ENCODE measurements around the gene CDH13. TPM values are rescaled to one million over a fixed set of nuclear protein-coding genes. Genes with fewer than 3 reads are reported as not detected.

CDH13 gene
- total RNA-seq, 1 donor = under 0.01 TPM

GRCh38 chr16:83615141-83615952 lies 988.6 kb downstream of the CDH13 start:
- no peak for DNase-seq (ENCODE audit: low read depth in 2 of 3, low spot score in 2 of 3)

DNA sequence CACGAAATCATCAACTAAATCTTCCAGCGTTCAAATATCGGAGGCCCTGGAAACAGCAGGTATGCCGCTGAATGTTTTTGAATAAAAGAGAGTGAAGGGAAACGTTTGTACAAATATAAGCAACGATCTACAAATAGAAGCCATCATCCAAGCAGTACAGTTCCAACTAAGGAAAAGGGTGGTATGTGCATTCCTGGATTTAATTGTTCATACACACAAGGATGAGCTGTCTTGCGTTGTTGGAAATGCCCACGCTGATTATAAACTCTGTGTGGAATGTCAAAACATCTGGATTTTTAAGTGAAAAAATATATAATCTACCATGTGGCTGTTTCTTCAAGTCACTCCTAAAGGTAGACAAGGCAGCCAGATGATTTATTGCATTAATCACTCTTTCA lies 989.2 kb downstream of the CDH13 start:
- no peak for DNase-seq (ENCODE audit: low read depth in 2 of 3, low spot score in 2 of 3)

DNA sequence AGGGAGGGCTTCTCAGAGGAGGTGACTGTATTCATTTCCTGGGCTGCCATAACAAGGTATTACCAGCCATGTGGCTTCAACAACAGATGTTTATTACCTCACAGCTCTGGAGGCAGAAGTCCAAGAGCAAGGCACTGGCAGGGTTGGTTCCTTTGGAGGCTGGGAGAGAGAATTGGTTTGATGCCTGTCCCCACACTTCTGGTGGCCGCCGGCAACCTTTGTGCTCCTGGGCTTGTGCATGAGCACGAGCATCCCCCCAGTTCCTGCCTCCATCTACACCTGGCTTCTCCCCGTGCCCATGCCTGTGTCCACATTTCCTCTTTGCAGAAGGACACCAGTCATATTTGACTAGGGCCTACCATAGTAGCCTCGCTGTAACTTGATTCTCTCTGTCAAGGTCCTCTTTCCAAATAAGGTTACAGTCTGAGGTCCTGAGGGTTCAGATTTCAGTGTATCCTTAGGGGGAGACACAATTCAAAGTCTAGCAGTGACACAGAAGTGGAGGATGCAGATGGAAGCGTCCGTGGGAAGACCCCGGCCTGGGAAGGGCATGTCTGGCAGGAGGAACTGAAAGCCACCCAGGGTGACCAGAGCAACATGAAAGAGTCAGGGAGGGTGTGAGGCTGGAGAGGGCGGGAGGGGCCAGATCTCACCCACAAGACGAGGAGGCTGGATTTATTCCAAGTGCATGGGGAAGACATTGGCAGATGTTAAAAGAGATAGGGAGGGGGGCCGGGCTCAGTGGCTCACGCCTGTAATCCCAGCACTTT lies 992.8 kb downstream of the CDH13 start:
- DNase-seq (ENCODE audit: low read depth in 2 of 3, low spot score in 2 of 3) = peak in 1 of 3 donors; percentile 2

DNA sequence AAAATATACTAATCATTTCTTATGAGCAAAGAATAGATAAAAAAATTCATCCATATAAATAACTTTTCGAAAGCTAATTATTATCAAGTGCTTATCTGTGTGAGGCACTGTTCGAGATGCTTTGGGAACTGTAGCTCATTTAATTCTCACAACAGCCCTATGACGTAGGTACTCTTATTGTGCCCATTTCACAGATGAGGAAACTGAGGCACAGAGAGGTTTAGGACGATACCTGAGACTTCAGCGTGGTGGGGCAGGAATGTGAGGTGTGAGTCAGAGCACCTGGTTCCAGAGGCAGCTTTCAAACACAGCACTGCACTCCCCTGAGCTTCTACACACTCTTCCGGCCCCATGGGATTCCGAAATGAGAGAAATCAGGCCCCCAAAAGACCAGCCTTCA lies 995.2 kb downstream of the CDH13 start:
- DNase-seq (ENCODE audit: low read depth in 2 of 3, low spot score in 2 of 3) = no peak

- no peak for DNase-seq (ENCODE audit: low read depth in 2 of 3, low spot score in 2 of 3)
Measured at GRCh38 chr16:83623091-83623730, 996.4 kb downstream of the CDH13 start.

GRCh38 chr16:83623892-83624291 lies 997.1 kb downstream of the CDH13 start:
- no peak for DNase-seq (ENCODE audit: low read depth in 2 of 3, low spot score in 2 of 3)

DNA sequence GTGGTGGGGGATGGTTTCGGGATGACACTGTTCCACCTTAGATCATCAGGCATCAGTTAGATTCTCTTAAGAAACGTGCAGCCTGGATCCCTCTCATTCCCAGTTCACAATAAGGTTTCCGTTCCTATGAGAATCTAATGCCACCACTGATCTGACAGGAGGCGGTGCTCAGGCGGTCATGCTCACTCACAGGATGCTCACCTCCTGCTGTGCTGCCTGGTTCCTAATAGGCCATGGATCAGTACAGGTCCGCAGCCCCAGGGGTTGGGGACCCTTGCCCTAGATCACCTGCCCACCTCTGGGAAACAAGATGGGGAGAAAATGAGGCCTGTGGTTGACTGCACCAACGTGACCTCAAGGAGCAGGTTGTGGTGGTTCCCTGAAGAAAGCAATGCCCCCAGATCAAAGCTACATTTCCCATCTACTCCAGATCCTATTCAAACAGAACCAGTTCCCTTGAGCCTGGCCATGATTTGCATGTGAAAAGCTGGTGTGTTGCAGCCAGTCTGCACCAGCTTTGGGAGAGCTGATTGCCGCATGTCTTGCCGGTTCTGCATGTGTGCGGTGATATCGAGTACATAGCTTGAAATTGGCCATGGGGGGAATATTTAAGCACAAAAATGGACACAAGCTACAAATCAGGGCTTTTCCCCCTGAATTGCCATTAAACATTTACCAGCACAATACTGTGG lies 997.8 kb downstream of the CDH13 start:
- no peak for DNase-seq (ENCODE audit: low read depth in 2 of 3, low spot score in 2 of 3)

GRCh38 chr16:83626204-83626603 lies 999.4 kb downstream of the CDH13 start:
- no peak for DNase-seq (ENCODE audit: low read depth in 2 of 3, low spot score in 2 of 3)

GRCh38 chr16:83626676-83627075 lies 999.9 kb downstream of the CDH13 start:
- no peak for DNase-seq (ENCODE audit: low read depth in 2 of 3, low spot score in 2 of 3)

GRCh38 chr16:83627996-83628395 lies 1001.2 kb downstream of the CDH13 start:
- DNase-seq (ENCODE audit: low read depth in 2 of 3, low spot score in 2 of 3) = no peak

DNA sequence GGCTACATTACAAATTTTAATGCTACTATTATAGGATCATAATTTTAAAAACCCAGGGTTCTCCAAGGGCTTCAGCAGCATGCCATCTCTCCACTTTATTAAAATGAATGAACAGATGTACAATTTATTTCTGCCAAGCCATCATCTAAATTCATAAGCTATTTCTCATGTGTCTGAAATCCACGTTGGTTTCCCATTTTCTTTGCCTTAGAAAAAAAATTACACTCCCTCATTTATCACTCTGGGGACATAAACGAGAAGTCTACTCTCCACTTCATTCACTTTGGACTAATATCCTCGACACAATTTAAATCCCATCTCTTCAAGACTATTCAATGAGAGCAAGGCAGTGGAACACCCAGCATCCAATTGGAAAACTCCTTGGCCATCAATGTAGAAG lies 1002.7 kb downstream of the CDH13 start:
- no peak for DNase-seq (ENCODE audit: low read depth in 2 of 3, low spot score in 2 of 3)

- DNase-seq (ENCODE audit: low read depth in 2 of 3, low spot score in 2 of 3) = no peak
Measured at GRCh38 chr16:83629836-83630235, 1003.1 kb downstream of the CDH13 start.

- no peak for DNase-seq (ENCODE audit: low read depth in 2 of 3, low spot score in 2 of 3)
Measured at GRCh38 chr16:83630979-83631378, 1004.2 kb downstream of the CDH13 start.

DNA sequence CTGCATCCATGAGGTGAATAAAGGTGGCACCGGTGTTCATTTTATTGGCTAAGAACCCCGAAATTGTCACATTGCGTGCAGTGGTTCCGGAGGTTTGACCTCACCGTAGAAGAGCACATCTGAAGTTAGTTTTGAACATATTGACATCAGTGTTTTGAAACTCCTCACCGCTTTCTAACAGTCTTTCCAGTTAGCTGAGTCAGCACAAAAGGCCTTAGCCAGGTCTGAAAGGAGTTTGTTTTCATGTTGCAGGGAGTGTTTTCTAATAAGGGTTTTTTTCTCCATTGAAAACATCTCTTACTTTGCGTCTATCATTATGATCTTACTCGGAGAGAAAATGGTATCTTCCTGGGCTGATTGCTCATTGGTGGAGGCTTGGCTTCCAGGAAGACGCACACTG lies 1006.5 kb downstream of the CDH13 start:
- no peak for DNase-seq (ENCODE audit: low read depth in 2 of 3, low spot score in 2 of 3)

DNA sequence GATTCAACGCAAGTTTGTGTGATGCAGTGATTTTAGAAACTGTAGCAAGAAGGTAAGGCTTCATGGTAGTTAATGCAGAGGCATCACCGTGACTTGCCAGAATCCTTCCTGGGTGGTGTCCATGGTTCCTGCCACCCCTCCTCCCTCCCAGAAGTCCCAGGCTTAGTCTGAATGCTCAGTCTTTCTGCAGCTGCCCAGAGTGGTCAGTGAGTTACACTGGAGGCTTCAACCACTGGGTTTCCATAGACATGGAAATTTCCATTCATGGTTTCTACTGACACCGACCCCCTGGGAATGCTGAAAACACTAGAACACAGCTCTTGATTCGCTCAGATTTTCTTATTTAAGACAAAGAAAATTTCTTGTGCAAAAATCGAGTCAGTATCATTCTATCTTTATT lies 1021.6 kb downstream of the CDH13 start:
- DNase-seq (ENCODE audit: low read depth in 2 of 3, low spot score in 2 of 3) = no peak

DNA sequence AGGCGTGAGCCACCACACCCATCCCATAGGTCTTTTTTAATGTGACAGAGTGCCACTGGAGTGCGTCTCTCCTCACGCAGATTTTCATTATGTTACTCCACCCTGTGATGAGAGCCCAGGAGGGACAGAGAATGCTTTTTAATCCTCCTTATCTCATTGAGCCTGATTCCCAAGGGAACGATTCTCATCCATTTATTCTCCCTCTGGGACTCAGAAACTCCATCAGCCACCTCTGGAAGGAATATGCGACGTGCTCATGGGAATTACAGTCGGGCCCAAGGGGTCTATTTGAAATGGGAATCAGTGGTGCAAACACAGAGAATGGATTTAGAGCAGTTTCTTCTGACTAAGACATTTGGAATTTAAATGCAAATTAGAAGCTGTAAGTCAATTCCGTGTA lies 1025.1 kb downstream of the CDH13 start:
- DNase-seq (ENCODE audit: low read depth in 2 of 3, low spot score in 2 of 3) = no peak

- no peak for DNase-seq (ENCODE audit: low read depth in 2 of 3, low spot score in 2 of 3)
Measured at GRCh38 chr16:83652943-83653342, 1026.2 kb downstream of the CDH13 start.

GRCh38 chr16:83653785-83654184 lies 1027.0 kb downstream of the CDH13 start:
- no peak for DNase-seq (ENCODE audit: low read depth in 2 of 3, low spot score in 2 of 3)

GRCh38 chr16:83660282-83660681 lies 1033.5 kb downstream of the CDH13 start:
- DNase-seq (ENCODE audit: low read depth in 2 of 3, low spot score in 2 of 3) = no peak

DNA sequence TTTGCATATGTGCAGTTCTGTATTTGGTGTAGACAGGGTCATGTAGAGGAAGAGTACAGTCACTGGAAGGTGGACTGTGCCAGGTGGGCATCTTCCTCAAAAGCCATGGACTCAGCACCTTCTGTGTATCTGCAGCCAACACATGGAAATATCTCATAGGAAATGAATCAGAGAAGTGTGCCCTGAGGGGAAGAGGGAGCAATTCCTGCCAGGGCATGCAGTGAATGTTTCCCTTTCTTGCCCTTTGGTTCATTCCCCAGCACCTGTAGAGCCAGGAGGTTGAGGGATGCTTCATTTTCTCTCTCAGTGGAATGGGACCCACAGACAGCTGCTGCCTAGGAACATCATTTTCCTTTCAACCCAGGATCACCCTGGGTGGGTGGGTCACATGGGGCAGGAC lies 1034.9 kb downstream of the CDH13 start:
- DNase-seq (ENCODE audit: low read depth in 2 of 3, low spot score in 2 of 3) = no peak

GRCh38 chr16:83666449-83666848 lies 1039.7 kb downstream of the CDH13 start:
- DNase-seq (ENCODE audit: low read depth in 2 of 3, low spot score in 2 of 3) = no peak

All from hematopoietic multipotent progenitor cell (in vitro differentiated cells).